Smooth muscle cell (in vitro differentiated cells): ENCODE data around the gene NEK10. TPM values are rescaled to one million over a fixed set of nuclear protein-coding genes. Genes with fewer than 3 reads are reported as not detected.
"Not testable (repeated sequence)": the region's sequence is repeated elsewhere in the genome, so short reads cannot be mapped to it uniquely, and the experiment has no call there.

ENCODE experiments used
- DNase-seq: peaks from one replicate; lab custom pipeline; 2025; ENCODE audit not compliant: unreplicated experiment; lab: John Stamatoyannopoulos, UW
- H2AFZ ChIP-seq: fragments of 200-600 bp; sonication (generic); 2 replicates; pipeline ENCODE4 v1.6.0; 2016; ENCODE audit warnings: antibody characterized with exemption, low read depth, mild to moderate bottlenecking
- H3F3A ChIP-seq: fragments of 200-600 bp; sonication (generic); 2 replicates; pipeline ENCODE4 v1.6.0; 2017; ENCODE audit warnings: antibody characterized with exemption, low read depth
- H3K27ac ChIP-seq: fragments of 200-600 bp; sonication (generic); 2 replicates; pipeline ENCODE4 v1.5.1; 2016; ENCODE audit warnings: low read depth, mild to moderate bottlenecking
- H3K27me3 ChIP-seq: fragments of 200-600 bp; sonication (generic); 2 replicates; pipeline ENCODE4 v1.6.1; 2016; ENCODE audit warnings: low read depth, mild to moderate bottlenecking
- H3K36me3 ChIP-seq: fragments of 200-600 bp; sonication (generic); 2 replicates; pipeline ENCODE4 v1.5.1; 2016; ENCODE audit warnings: low read depth
- H3K4me1 ChIP-seq: fragments of 200-600 bp; sonication (generic); 2 replicates; pipeline ENCODE4 v1.5.1; 2016; ENCODE audit warnings: low read depth
- H3K4me2 ChIP-seq: fragments of 200-600 bp; sonication (generic); 2 replicates; pipeline ENCODE4 v1.6.0; 2016; ENCODE audit warnings: mild to moderate bottlenecking
- H3K4me3 ChIP-seq: fragments of 200-600 bp; sonication (generic); 2 replicates; pipeline ENCODE4 v1.5.1; 2016; ENCODE audit warnings: mild to moderate bottlenecking
- H3K79me2 ChIP-seq: fragments of 200-600 bp; sonication (generic); 2 replicates; pipeline ENCODE4 v1.6.0; 2016; ENCODE audit warnings: low read depth, mild to moderate bottlenecking
- H3K9ac ChIP-seq: fragments of 200-600 bp; sonication (generic); 2 replicates; pipeline ENCODE4 v1.6.0; 2016; ENCODE audit warnings: low read depth
- H3K9me3 ChIP-seq: fragments of 200-600 bp; sonication (generic); replicated peaks from 2 replicates; pipeline ENCODE4 v1.5.1; 2016; ENCODE audit warnings: low read depth
- H4K20me1 ChIP-seq: fragments of 200-600 bp; sonication (generic); 2 replicates; pipeline ENCODE4 v1.6.0; 2016; ENCODE audit warnings: low read depth
- WGBS: methylation state at CpG from one replicate; pipeline ENCODE4 v1.1.7; 2016; ENCODE audit warnings: low lambda C conversion rate; 5-methylcytosine and 5-hydroxymethylcytosine counted together
- polyA plus RNA-seq: library from polyadenylated mRNA; unstranded; fragments of >200 nt; fragmentation: Nextera tagmentation; extraction: Ambion mirVana; gene quantifications from 2 replicates; pipeline ENCODE4 v1.2.1, GENCODE V29; 2016
- total RNA-seq: library from RNA; depleted of rRNA; stranded (reverse); fragments of >200 nt; gene quantifications from 2 replicates; pipeline ENCODE4 v1.2.3, GENCODE V29; 2014
- TF ChIP-seq, protein P1 (sequence below): fragments of 200-600 bp; sonication (generic); IDR thresholded peaks from 2 replicates; pipeline ENCODE4 v1.5.1; 2017; ENCODE audit warnings: borderline replicate concordance, mild to moderate bottlenecking, antibody characterized with exemption; ENCODE audit not compliant: insufficient read depth, poor library complexity, severe bottlenecking

The NEK10 gene
- total and polyA plus RNA-seq, 2 experiments from 2014 or later, result 2.7 TPM; not detected in 1

GRCh38 chr3:27302891-27303290 is 66.3 kb downstream of the NEK10 start:
- Histone ChIP-seq H4K20me1 (no peaks in the 10 kb centered on the region), H3F3A (no peaks in the 10 kb centered on the region), H3K36me3 (no peaks in the 10 kb centered on the region), H3K9ac (no peak overlapping the region), H3K27ac (no peak overlapping the region), H3K79me2 (no peaks in the 10 kb centered on the region), H3K4me3 (no peak overlapping the region), H3K27me3 (no peaks in the 10 kb centered on the region), H2AFZ (no peak overlapping the region), H3K4me1 (no peaks in the 10 kb centered on the region), H3K4me2 (no peak overlapping the region), H3K9me3 (no peaks in the 10 kb centered on the region)
- DNase-seq, result no peak
- WGBS, result 87% methylated on average over 1 of the region's 1 CpG
- TF ChIP-seq, protein P1, sequence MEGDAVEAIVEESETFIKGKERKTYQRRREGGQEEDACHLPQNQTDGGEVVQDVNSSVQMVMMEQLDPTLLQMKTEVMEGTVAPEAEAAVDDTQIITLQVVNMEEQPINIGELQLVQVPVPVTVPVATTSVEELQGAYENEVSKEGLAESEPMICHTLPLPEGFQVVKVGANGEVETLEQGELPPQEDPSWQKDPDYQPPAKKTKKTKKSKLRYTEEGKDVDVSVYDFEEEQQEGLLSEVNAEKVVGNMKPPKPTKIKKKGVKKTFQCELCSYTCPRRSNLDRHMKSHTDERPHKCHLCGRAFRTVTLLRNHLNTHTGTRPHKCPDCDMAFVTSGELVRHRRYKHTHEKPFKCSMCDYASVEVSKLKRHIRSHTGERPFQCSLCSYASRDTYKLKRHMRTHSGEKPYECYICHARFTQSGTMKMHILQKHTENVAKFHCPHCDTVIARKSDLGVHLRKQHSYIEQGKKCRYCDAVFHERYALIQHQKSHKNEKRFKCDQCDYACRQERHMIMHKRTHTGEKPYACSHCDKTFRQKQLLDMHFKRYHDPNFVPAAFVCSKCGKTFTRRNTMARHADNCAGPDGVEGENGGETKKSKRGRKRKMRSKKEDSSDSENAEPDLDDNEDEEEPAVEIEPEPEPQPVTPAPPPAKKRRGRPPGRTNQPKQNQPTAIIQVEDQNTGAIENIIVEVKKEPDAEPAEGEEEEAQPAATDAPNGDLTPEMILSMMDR, result no peak

- H3K4me3 ChIP-seq, H3K4me1 ChIP-seq, H3F3A ChIP-seq, H3K9ac ChIP-seq, H2AFZ ChIP-seq, DNase-seq, H4K20me1 ChIP-seq, H3K4me2 ChIP-seq, H3K79me2 ChIP-seq, H3K27ac ChIP-seq, H3K27me3 ChIP-seq, H3K9me3 ChIP-seq, H3K36me3 ChIP-seq: not testable (repeated sequence)
- 92% methylated on average over 2 of the region's 2 CpGs for WGBS
These were observed 70.2 kb downstream of the NEK10 start for GRCh38 chr3:27298981-27299380.

DNA sequence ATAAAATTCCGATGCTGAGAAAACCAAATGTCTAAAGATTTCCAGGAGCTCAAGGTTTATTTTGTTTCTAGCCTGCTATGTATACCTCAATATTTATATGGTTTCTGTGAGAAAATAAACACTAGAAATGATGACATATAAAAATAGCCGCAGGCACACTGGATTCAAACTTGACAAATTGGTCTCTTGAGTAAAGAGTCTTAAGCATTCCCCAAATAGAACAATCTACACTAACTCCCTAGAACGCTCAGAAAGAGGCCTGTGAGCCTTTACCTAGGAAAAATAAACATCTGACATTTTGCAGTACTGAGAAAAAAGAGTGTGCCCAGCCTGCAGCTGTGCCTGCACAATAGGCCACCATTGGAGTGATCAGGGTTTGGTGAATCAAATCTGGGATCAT is 75.2 kb downstream of the NEK10 start:
- no peak for DNase-seq

GRCh38 chr3:27290760-27291159 is 78.4 kb downstream of the NEK10 start:
- Histone ChIP-seq H3K4me3 (no peak overlapping the region), H3F3A (no peaks in the 10 kb centered on the region), H3K4me2 (no peak overlapping the region), H3K9me3 (no peaks in the 10 kb centered on the region), H3K27ac (no peak overlapping the region), H3K36me3 (no peaks in the 10 kb centered on the region), H4K20me1 (no peaks in the 10 kb centered on the region), H2AFZ (no peak overlapping the region), H3K79me2 (no peaks in the 10 kb centered on the region), H3K9ac (no peak overlapping the region), H3K27me3 (no peaks in the 10 kb centered on the region), H3K4me1 (no peaks in the 10 kb centered on the region)
- TF ChIP-seq, protein P1, result no peak
- no peak for DNase-seq

More for the DNA sequence above, 75.2 kb downstream of the NEK10 start:
- Histone ChIP-seq H3K27ac (no peak overlapping the region), H3K36me3 (no peaks in the 10 kb centered on the region), H2AFZ (no peak overlapping the region), H3K9me3 (no peaks in the 10 kb centered on the region), H3K27me3 (no peaks in the 10 kb centered on the region), H3K4me2 (no peak overlapping the region), H3K9ac (no peak overlapping the region), H4K20me1 (no peaks in the 10 kb centered on the region), H3K79me2 (no peaks in the 10 kb centered on the region), H3K4me1 (no peaks in the 10 kb centered on the region), H3K4me3 (no peak overlapping the region), H3F3A (no peaks in the 10 kb centered on the region)
- 89% methylated on average over 3 of the region's 3 CpGs for WGBS
- TF ChIP-seq, protein P1, result no peak
